ENCODE results near the gene PNPLA1.

- TF ChIP-seq, protein P1, sequence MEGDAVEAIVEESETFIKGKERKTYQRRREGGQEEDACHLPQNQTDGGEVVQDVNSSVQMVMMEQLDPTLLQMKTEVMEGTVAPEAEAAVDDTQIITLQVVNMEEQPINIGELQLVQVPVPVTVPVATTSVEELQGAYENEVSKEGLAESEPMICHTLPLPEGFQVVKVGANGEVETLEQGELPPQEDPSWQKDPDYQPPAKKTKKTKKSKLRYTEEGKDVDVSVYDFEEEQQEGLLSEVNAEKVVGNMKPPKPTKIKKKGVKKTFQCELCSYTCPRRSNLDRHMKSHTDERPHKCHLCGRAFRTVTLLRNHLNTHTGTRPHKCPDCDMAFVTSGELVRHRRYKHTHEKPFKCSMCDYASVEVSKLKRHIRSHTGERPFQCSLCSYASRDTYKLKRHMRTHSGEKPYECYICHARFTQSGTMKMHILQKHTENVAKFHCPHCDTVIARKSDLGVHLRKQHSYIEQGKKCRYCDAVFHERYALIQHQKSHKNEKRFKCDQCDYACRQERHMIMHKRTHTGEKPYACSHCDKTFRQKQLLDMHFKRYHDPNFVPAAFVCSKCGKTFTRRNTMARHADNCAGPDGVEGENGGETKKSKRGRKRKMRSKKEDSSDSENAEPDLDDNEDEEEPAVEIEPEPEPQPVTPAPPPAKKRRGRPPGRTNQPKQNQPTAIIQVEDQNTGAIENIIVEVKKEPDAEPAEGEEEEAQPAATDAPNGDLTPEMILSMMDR (IDR thresholded peaks at IDR 0.05; ENCODE audit: low read depth, low read length, poor library complexity, severe bottlenecking) = no peak
- no peak for TF ChIP-seq EZH2phosphoT487 (IDR thresholded peaks at IDR 0.05; ENCODE audit: borderline replicate concordance, low read length)
Observed at GRCh38 chr6:36340306-36340617, 70.4 kb downstream of the PNPLA1 start.
